Measurements from ENCODE around the gene EXOC3. TPM values are rescaled to one million over a fixed set of nuclear protein-coding genes. Genes with fewer than 3 reads are reported as not detected.

Gene EXOC3
- total and polyA plus RNA-seq, 2 experiments from 2014 or later: 39.9 to 40.9 TPM

DNA sequence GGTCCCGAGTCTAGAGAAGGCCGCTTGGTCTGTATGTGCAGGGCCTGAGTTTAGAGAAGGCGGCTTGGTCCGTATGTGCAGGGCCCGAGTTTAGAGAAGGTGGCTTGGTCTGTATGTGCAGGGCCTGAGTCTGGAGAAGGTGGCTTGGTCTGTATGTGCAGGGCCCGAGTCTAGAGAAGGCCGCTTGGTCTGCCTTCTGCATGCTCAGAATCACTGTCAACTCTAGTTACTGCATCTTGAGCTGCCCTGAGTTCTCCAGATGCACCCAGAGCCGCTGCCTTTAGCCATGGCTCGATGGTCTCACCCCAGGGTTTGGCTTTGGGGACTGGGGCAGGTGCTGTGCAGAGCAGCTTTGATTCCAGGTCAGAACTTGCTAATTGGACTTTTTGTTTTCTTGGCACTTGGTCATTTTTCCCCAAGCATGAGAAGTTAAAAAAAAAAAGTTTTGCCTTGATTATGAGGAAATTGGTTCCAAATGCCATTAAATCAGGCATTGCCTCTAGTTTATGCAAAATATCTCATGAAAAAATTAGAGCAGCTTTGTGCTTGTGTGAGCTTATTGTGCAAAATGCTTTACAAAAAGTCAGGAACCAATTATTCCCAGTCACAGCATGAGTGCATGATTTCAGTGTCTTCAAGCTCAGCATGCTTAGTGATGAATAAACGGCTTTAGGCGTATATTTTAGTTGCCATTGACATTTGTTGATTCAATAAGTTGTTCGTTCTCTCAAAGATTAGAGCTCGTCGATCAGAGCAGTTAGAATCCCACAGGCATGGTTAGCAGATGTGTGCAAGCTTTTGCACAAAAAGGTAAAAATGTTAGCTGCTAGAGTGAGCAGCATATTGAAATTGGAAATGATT lies 25.4 kb upstream of the EXOC3 start:
- peaks cover 4% of the 10 kb centered on the region; the same call in 1 of the 2 replicates for H3K79me2 ChIP-seq (ENCODE audit: insufficient read depth)
- no peak for TF ChIP-seq EZH2phosphoT487 (IDR thresholded peaks at IDR 0.05; ENCODE audit: insufficient read depth, low read depth)
- no peak for TF ChIP-seq EZH2 (IDR thresholded peaks at IDR 0.05; ENCODE audit: insufficient read depth, poor library complexity, severe bottlenecking)
- peaks cover 8% of the 10 kb centered on the region; the same call in 1 of the 2 replicates for H3K36me3 ChIP-seq (ENCODE audit: low read depth)

DNA sequence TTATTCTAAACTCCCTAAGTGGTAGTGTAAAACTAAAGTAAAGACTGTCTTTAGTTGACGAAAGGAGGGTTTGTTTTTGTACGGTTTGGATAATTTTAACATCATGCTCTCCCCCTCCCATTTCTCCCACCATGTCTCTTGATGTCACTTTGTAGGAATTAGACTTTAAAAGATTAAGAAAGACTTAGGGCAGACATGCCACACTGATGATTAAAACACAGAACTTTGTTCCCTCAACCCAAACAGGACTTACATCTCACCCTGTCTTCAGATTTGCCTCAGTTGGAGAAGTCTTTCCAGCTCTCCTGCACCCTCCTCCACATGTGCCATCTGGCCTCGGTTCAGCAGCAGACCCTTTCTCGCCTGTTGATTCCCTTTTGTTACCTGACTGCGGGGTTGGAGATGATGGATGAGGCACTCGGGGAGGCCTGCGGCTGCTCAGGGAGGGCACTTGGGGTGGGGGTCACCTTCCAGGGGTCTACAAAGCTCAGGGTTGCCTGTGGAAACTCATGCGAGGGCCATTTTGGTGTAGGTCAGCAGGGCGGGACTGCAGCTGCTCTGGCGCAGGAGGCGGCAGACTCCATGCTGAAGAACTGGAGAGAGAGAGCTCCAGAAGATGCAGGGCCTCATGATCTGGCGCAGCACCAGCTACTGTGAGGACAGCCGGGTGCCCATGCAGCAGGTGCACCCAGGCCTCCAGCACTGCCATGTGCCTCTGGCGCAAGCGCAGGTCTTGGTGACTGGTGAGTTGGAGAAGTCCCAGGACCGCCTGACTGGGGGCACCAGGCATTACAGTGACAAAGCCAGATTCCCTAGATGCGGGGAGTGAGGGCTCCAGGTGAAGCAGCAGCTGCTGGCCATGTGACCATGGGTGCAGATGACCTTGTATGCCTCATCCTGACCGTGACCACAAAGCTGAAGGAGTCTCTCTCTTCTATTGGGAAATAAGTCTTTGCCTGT lies 24.5 kb upstream of the EXOC3 start:
- in situ Hi-C loops (cut with MboI): no loop called here
- H3K4me2 ChIP-seq (ENCODE audit: unreplicated experiment): no peak overlapping the region
- no peaks in the 10 kb centered on the region; the same call in 1 of the 2 replicates for H3K79me2 ChIP-seq (ENCODE audit: insufficient read depth)
- 74 to 76% methylated on average over 17 to 18 of the region's 18 CpGs for WGBS, 2 experiments (ENCODE audit: low coverage in 1 of 2, low lambda C conversion rate in 2 of 2, missing lambda C conversion rate in 2 of 2)
- no peak for TF ChIP-seq EZH2 (IDR thresholded peaks at IDR 0.05; ENCODE audit: insufficient read depth, poor library complexity, severe bottlenecking)
- TF ChIP-seq EZH2phosphoT487 (IDR thresholded peaks at IDR 0.05; ENCODE audit: insufficient read depth, low read depth): no peak
- H3K27ac ChIP-seq: peak overlapping the region; percentile 50
- H3F3A ChIP-seq (ENCODE audit: insufficient read depth): peaks cover 18% of the 10 kb centered on the region; the same call in 1 of the 2 replicates
- no peaks in the 10 kb centered on the region for H3K9me3 ChIP-seq (ENCODE audit: low read depth)
- H3K4me1 ChIP-seq (ENCODE audit: insufficient read depth): peaks cover 15% of the 10 kb centered on the region; the same call in 1 of the 2 replicates
- H3K9ac ChIP-seq: peak overlapping the region; percentile 18
- H3K36me3 ChIP-seq (ENCODE audit: low read depth): peaks cover 4% of the 10 kb centered on the region; the same call in 1 of the 2 replicates
- H3K9me2 ChIP-seq (ENCODE audit: insufficient read depth): no peaks in the 10 kb centered on the region
- H3K27me3 ChIP-seq (replicated peaks; ENCODE audit: insufficient read depth): no peaks in the 10 kb centered on the region
- DNase-seq: no peak
- H3K4me3 ChIP-seq: no peak overlapping the region
- no peaks in the 10 kb centered on the region for H4K20me1 ChIP-seq (ENCODE audit: insufficient read depth)
- no peak overlapping the region for H2AFZ ChIP-seq

More for the DNA sequence above, 25.4 kb upstream of the EXOC3 start:
- Histone ChIP-seq H3K4me1 (ENCODE audit: insufficient read depth) (peaks cover 15% of the 10 kb centered on the region; the same call in 1 of the 2 replicates), H3K27ac (peak overlapping the region; percentile 50), H2AFZ (no peak overlapping the region), H3K9me2 (ENCODE audit: insufficient read depth) (no peaks in the 10 kb centered on the region), H4K20me1 (ENCODE audit: insufficient read depth) (no peaks in the 10 kb centered on the region), H3K9me3 (ENCODE audit: low read depth) (no peaks in the 10 kb centered on the region), H3K9ac (peak overlapping the region; percentile 18), H3K27me3 (replicated peaks; ENCODE audit: insufficient read depth) (no peaks in the 10 kb centered on the region), H3F3A (ENCODE audit: insufficient read depth) (peaks cover 18% of the 10 kb centered on the region; the same call in 1 of the 2 replicates), H3K4me2 (ENCODE audit: unreplicated experiment) (no peak overlapping the region), H3K4me3 (no peak overlapping the region)
- 52 to 56% methylated on average over 11 to 14 of the region's 14 CpGs for WGBS, 2 experiments (ENCODE audit: low coverage in 1 of 2, low lambda C conversion rate in 2 of 2, missing lambda C conversion rate in 2 of 2)
- peak; percentile 55 for DNase-seq
- in situ Hi-C loops (cut with MboI): no loop called here

- Histone ChIP-seq H3K9me3 (ENCODE audit: low read depth) (no peaks in the 10 kb centered on the region), H3K79me2 (ENCODE audit: insufficient read depth) (no peaks in the 10 kb centered on the region; the same call in 1 of the 2 replicates), H3K27ac (no peak overlapping the region), H3F3A (ENCODE audit: insufficient read depth) (peaks cover 18% of the 10 kb centered on the region; the same call in 1 of the 2 replicates), H3K36me3 (ENCODE audit: low read depth) (peaks cover 4% of the 10 kb centered on the region; the same call in 1 of the 2 replicates), H3K9ac (no peak overlapping the region), H4K20me1 (ENCODE audit: insufficient read depth) (no peaks in the 10 kb centered on the region), H3K4me2 (ENCODE audit: unreplicated experiment) (no peak overlapping the region), H3K4me1 (ENCODE audit: insufficient read depth) (peaks cover 21% of the 10 kb centered on the region; the same call in 1 of the 2 replicates), H3K9me2 (ENCODE audit: insufficient read depth) (no peaks in the 10 kb centered on the region), H2AFZ (no peak overlapping the region), H3K27me3 (replicated peaks; ENCODE audit: insufficient read depth) (no peaks in the 10 kb centered on the region), H3K4me3 (no peak overlapping the region)
- WGBS, 2 experiments (ENCODE audit: low coverage in 1 of 2, low lambda C conversion rate in 2 of 2, missing lambda C conversion rate in 2 of 2): 63% methylated on average over 12 of the region's 12 CpGs
- in situ Hi-C loops (cut with MboI): no loop called here
- no peak for DNase-seq
- TF ChIP-seq EZH2phosphoT487 (IDR thresholded peaks at IDR 0.05; ENCODE audit: insufficient read depth, low read depth) (no peak), EZH2 (IDR thresholded peaks at IDR 0.05; ENCODE audit: insufficient read depth, poor library complexity, severe bottlenecking) (no peak)
Measured at GRCh38 chr5:419970-420369, 23.0 kb upstream of the EXOC3 start.

Data from GM23248 (cell line).